GM21423 (cell line): Measurements from ENCODE around the gene KLHL42.

Source experiments
- ATAC-seq: cut with Tn5 transposase; IDR thresholded peaks from one replicate; pipeline ENCODE4 v1.9.1; 2021; ENCODE audit warnings: mild to moderate bottlenecking, moderate library complexity; ENCODE audit not compliant: unreplicated experiment

The KLHL42 gene

DNA sequence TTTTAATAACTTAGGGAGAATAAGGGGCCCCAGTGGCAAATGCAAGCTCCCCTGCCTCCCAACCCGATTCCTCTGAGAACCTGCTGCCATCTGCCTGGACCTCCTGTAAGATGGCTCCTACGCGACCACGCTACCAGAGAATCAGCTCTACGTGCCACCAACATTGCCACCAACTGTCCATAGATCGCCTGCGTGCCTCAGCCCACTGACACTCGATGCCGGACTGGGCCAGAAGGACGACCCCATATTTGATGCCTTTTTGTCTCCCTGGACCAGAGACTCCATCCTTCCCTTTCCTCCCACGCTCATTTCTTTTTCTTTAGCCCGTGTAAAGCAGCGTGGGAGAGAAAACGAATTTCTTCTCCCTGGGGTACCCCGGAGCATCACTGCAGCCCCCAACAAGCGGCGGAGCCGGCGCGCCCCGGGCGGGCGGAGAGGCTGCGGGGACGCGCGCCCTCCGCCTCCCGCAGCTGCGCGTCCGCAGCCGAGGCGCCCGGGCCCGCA is 565 bp upstream of the KLHL42 start:
- peak; percentile 17 for ATAC-seq

DNA sequence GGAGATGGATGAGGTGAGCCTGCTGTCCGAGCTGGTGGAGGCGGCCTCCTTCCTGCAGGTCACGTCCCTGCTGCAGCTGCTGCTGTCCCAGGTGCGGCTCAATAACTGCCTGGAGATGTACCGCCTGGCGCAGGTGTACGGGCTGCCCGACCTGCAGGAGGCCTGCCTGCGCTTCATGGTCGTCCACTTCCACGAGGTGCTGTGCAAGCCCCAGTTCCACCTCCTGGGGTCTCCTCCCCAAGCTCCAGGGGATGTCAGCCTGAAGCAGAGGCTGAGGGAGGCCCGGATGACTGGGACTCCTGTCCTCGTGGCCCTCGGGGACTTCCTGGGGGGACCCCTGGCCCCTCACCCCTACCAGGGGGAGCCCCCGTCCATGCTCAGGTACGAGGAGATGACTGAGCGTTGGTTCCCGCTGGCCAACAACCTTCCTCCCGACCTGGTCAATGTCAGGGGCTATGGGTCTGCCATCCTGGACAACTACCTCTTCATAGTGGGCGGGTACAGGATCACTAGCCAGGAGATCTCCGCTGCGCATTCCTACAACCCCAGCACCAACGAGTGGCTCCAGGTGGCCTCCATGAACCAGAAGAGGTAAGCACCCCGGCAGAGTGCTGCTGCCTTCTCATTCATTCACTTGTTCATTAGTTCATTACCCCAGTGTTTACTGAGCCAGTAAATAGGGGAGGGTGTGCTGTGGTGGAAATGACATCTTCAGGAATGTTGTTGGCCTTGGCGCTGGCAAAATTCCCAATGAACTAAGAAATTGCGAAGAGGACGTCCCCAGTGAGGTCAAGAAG is 777 bp downstream of the KLHL42 start:
- ATAC-seq, result peak; percentile 33

DNA sequence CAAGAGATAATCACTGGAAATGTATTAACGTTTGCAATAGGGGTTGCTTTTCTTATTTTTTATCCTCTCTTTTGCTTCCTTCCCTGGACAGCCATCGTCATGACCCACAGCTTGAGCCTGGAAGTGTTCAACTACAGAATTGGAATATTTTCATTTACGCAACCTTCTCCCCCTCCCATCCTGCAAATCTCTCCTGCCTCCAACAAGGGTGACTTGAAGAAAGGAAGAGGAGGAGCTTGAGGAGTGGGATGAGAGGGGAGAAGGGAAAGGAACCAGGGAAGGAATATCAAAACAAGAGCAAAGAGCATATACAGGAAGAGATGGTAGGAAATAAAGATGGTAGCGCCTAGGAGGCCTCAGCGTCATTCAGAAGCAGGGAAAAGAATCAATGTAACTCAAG is 1.6 kb downstream of the KLHL42 start:
- ATAC-seq, result no peak

DNA sequence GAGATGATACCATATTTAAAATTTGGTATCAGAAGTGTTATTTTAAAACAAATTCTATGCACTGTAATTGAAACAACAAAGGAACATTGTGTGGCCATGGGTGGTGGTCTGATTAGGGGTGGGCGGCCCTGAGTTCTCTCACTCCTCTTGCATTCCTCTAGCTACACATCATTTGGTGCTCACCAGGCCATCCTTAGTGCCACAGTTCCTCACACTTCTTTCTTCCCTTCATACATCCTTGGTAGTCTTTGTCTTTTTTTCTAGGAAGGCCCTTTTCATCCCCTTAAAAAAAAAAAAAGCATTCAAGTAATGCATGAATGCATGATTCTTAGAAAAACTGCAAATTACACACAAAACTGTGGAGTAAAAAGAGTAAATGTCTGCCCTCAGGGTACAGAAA is 2.4 kb downstream of the KLHL42 start:
- no peak for ATAC-seq

DNA sequence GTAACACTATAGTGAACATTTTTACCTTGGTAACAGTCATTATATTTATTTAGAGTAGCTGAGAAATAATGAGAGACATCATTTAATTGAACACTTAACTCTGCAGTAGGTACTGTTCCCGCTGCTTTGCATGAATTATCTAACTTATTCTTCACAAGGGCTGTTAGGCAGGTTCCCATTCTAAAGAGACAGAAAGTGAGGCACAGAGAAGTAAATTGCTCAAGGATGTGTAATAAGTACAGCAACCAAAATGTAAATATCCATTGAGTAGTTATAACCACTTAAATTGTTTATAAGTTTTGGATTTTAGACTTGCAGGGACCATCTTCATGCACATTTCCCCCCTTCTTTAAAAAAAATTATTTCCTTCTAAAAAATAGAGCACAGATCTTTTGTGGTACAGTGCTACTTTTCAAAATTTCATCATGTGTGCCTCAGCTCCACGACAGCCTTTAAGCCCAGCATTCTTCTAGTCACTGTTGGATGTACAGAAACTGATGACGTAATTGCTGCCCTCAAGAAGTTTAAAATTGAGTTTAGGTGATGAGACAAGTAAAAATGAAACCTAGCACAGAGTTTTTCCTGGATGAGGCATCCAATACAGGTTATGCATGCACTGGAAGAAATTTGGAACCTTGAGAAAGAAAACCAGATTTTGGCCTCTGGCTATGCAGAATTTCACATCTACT is 6.0 kb downstream of the KLHL42 start:
- ATAC-seq, result no peak

DNA sequence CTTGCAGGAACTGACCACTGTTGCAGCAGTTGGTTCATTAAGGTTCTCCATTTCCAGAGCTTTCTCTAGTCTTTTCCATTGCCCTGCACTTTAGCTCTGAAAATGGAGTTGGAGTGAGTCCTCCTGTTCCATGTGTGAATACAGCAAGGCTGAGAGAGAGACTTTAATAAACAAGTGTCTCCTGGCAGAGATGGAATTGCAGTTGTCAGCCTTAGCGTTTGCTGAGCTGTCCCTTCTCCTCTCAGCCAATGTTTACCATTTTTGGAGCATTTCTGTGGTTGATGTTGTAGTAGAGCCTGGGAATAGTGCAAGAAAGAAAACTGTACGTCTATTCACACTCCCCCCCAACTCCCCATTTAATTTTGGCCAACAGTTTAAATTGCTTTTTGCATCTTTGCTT is 7.5 kb downstream of the KLHL42 start:
- ATAC-seq, result no peak

DNA sequence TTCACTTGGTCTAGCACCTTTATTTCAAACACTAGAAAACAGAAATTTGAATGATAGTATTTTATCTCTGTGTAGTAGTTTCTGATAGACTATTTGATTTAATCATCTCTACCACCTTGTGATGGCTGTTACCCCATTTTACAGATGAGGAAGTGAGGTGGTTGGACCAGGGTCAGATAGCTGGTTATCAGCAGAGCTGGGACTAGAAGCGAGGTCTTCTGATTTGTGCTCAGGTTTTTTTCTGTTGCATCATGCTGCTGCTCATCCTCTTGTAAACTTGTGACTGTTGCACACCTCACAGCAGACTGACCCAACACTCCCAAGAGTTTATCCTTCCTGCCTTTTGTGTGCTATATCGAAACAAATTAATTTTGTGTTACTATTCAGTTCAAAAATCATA is 10.1 kb downstream of the KLHL42 start:
- ATAC-seq, result no peak

DNA sequence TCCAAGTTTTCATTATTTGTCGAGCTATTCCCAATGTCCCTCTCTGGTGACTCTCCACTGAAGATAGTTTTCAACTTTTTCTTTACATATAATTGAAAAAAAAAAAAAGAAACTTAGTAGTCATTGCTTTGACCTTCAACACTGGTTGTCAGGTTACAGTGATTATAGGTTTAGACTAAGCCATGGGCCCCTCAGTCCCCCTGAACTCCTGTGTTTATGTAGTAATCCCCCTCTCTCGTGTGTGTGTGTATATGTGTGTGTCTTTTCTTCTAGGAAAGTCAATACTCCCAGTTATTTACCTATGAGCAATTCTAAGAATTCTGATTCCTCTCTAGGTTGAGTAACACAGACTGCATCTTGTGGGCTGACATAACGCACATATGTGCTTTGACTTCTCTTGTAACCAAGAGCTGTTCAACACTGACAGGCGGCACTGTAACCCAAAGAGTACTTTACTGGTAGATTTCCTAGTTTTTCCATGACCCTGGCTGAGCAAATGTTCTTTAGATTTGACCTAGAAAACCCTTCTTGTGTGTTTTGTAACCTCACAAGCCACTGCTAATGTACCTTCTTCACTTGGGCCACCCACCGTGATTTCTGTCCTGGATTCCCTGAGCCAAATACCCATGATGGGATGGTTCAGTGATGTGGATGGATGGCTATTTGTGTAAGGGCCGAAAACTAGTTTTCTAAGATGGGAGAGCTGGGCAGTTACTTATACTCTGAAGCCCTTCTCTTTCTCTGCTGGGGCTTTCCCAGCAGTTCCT is 15.0 kb downstream of the KLHL42 start:
- ATAC-seq, result no peak

DNA sequence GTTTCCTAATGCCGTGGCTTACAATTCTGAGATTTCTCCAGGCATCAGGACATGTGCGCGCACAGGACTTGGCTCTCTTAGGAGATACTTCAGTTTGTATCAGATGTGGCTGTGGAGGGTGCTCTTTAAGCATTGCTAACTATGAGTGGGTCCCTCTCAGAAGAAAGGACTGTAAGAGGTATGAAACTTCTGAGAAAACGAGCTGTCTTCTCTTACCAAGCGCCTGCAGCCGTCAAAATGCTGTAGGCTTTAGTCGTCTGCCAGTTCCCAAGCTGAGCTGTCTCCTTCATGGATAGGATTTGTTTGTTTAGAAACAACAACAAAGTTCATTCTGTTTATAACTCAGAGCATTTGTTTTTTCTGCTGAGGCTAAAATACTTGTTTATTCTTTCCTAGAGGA is 16.1 kb downstream of the KLHL42 start:
- no peak for ATAC-seq

DNA sequence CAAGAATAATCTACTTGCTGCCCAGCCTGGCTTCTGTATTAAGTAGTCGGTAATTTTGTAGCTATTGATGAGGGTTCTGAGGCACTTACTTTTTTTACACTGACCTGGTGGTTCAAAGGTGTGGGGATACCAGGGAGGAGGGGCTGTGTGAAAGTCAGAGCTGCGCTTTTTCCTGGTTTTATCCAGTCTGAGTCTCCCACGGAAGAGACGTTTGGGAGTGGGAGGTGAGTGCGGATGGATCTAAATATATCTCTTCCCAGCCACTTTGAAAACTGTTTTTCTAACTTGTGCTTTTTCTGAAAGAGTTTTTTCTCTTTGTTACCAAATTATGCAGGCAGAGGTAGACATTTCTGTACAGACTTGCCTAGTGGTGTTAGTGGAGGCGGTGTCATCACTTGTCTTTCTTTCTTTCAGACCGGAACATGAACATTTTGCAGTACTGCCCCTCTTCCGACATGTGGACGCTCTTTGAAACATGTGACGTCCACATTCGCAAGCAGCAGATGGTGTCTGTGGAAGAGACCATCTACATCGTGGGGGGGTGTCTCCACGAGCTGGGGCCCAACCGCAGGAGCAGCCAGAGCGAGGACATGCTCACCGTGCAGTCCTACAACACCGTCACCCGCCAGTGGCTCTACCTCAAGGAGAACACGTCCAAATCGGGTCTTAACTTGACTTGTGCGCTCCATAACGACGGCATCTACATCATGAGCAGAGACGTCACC is 17.4 kb downstream of the KLHL42 start:
- ATAC-seq, result no peak

DNA sequence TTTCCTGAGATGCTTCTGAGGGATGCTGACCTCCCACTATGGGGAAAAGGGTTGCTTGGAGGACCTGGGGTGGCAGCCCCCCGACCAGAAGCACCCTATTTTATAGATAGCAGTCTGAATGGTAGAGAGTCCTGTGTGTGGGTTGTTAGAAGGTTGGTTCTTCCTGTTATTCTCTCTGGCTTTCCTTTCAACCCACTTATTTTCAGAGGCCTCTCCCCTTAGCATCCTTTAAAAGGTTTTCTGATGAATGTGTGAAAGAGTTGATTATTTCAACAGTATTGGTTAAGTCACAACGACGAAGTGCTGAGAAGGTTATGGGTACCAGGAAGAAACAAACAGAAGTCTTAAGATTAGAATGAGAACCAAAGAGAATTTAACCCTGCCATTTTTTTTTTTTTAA is 20.8 kb downstream of the KLHL42 start:
- no peak for ATAC-seq

DNA sequence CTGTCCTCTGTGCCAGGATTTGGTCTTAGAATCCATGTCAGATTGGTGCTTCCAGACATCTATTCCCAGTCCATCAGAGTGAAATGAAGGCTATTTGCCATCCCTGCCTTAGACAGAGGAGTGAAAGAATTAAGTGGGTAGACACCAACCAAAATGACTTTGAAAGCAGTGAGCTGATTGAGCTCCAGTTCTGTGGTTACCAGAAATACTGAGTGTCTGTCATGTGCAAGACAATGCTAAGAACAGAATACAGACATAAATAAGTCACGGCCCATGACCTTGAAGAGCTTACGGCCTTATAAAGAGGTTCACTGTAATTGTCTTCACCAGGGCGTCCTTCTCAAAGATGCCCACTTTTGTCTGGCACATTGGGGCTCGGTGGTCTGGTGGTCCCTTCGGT is 21.6 kb downstream of the KLHL42 start:
- ATAC-seq, result no peak

DNA sequence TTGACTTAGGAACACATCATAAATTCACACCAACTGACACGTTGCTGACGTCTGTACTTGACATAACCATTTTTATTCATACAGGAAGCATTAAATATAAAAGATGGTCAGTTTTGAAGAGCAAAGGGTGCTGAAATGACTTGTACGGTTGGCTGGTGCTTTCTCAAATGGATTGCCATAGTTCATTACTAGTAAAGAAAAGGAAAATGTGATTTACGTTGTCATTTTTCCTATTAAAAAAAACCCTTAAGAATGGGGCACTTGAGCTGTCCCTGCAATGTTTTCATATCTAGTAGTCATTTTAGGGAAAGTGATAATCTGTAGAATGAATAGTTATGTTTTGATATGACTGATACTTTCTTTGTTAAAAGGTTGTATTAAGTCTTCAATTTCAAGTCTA is 22.5 kb downstream of the KLHL42 start:
- ATAC-seq, result no peak

DNA sequence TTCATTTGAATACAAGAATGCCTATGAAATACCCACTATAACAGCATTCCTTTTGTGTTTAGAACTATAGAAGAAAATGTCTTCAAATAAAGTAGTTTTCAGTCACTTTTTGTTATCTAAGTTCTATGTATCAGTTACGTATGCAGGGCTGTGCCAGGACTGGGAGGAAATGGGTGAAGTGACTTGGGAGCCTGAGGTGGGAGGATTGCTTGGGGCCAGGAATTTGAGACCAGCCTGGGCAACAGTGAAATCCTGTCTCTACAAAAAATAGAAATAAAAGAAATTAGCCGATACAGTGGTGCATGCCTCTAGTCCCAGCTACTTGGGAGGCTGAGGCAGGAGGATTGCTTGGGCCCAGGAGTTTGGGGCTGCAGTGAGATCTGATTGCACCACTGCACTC is 22.9 kb downstream of the KLHL42 start:
- ATAC-seq, result no peak

DNA sequence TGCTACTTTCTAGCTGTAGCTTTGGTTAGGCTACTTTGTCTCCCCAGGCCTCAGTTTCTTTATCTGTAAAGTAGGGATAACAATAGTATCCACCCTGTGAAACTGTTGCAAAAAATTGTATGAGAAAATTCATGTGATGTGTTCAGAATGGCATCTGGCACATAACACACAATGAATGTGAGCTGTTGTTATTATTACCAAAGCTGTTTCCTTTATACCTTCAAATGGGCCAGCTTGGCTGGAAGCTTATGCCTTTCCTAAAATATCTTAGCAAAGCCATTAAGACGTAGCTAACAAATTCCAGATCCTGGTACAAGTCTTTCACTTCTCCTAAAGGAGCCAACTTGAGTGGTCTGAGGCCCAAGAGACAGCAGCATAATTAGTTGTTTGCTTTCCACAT is 25.2 kb downstream of the KLHL42 start:
- ATAC-seq, result no peak

DNA sequence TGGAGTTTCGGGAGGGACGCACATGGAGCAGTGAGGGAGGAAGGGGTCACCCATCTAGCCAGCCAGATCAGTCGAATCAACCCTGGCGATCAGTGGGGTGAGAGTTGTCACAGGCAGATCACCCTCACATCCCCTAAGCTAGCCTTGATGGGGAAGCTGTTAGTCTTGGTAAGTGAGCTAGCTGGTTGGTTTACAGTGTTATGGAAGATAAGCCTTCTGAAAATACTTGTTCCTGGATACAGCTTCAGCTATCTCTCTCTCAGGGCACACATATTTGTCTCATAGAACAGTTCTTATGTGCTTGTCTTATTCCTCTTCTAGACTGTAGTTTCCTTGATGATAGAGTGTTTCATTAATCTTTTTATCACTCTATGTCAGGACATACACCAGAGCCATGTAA is 26.2 kb downstream of the KLHL42 start:
- no peak for ATAC-seq

DNA sequence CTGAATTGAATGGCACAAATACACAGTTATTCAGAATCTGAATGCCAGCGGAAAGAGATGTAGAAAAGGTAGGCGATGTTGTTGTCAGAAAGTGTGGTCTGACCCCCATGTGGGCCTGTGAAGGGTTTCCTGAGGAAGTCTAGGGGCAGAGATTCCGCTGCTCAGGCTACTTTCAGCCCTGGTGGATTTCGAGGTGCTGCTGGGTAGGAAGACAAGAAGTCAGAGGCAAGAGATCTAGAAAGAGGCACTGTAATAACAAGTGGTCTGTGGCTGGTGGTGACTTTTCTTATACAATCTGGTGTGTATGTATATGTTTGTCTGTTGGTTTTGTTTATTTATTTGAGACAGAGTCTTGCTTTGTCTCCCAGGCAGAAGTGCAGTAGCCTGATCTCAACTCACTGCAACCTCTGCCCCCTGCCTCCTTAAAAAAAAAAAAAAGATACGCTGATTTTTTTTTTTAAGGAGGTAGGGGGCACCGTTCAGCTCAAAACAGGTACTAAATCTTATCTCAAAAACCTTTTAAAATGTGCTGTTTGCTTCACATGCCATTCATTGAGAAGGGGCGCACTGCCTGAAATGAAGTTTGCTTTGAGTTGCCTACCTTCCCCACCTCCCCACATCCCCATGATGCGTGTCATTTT is 27.1 kb downstream of the KLHL42 start:
- ATAC-seq, result no peak

DNA sequence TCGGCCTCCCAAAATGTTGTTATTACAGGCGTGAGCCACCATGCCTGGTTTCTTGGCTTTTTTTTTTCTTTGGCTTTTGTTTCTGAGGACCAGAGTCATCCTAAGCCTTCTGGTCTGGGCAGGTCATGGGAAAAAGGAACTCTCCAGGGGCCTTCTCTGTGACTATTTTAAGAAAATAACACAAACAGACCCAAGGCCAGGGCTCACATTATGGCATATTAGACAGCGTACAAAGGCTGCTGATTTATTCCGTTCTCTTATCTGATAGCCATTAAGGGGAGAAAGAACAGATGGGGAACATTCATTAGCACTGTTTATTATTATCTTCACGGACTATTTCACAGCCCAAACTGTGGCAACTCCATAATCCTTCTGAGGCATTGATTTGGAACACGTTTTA is 28.8 kb downstream of the KLHL42 start:
- ATAC-seq, result no peak

DNA sequence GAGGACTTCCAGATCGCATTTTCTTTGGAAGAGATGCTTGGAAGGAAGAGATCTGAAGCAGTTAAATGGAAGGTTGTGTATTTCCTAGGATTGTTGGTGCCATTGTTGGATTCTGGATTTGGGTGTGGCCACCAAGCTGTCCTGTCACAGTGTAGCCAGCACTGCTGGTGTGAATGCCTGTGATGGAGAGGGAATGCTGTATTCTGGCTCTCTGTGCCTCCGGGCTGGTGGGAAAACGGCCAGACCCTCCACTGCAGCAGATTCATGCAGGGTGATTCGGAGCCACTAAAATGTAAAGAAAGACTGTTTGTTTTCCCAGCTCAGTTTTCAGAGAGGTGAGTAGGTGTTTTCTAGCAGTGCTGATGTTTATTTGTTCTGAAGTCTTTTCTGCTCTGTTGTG is 30.7 kb downstream of the KLHL42 start:
- ATAC-seq, result no peak

DNA sequence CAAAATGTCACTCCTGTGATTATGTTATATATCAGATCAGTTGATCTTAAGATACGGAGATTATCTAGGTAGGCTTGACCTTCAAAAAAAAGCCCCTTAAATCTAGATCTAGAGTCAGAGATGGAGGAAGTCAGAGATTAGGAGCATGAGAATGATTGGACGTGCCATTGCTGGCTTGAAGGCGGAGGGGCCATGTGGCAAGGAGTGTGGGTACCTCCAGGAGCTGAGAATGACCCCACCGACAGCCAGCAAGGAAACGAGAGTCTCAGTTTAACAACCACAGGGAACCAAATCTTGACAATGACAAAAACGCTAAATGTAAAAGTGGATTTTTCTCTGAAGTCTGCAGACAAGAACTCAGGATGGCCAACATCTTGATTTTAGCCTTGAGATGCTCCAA is 32.5 kb downstream of the KLHL42 start:
- ATAC-seq, result no peak

DNA sequence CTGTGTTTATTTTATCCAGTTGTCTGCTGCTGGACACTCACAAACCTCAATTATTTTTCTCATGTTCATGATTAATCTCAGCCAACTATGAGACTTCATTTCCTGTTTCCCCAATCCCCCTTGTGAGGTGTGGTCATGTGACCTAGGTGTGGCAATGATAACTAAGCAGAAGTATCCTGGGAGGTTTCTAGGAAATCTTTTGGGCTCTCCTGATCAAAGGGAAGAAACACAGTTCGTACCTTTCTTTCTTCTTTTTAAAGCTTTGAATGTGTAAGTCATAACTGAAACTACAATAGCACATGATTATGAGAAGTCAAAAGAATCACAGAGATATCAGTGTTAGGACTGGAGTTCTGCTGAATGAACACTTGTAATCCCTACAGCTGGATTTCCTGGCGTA is 34.4 kb downstream of the KLHL42 start:
- no peak for ATAC-seq
